ENCODE results near the gene ICAM5.

The ICAM5 gene

DNA sequence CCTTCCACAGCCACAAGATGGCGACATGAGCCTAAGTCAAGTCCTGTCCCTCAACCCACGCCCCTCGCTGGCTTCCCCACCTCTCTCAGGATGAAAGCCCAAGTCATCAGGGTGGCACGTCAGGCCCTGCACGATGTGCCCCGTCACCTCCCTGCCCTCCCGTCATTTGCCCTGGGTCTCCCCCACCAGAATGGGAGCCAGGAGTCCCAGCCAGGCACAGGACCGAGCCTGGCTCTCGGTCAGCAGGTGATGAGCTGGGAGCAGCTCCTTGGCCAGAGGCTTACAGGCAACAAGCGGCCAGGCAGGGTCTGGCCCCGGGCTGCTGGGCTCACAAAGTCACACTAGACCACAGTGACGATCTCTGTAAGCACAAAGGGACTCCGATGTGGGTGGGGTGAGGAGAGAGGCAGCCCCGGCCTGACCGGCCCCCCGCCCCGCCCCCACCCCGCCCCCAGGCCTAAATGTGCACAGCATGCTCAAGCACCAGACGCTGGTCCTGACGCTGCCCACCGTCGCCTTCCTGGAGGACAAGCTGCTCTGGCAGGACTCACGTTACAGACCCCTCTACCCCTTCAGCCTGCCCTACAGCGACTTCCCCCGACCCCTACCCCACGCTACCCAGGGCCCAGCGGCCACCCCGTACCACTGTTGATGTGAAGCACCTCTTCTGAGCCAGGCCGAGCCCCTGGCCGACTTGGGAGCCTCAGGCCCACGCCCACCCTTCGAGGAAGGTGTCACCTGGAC lies 30.4 kb upstream of the ICAM5 start:
- peak; percentile 66 for DNase-seq (ENCODE audit: low spot score)
- CTCF ChIA-PET, result interaction anchor here (0.5 to 5.0 kb wide), 32 partner anchors 9 to 907 kb away, joined by 3 to 36 read pairs (median 4); partner anchors contain the start of genes FDX2, ICAM1, ICAM4 and ICAM5
- TF ChIP-seq, protein P1, sequence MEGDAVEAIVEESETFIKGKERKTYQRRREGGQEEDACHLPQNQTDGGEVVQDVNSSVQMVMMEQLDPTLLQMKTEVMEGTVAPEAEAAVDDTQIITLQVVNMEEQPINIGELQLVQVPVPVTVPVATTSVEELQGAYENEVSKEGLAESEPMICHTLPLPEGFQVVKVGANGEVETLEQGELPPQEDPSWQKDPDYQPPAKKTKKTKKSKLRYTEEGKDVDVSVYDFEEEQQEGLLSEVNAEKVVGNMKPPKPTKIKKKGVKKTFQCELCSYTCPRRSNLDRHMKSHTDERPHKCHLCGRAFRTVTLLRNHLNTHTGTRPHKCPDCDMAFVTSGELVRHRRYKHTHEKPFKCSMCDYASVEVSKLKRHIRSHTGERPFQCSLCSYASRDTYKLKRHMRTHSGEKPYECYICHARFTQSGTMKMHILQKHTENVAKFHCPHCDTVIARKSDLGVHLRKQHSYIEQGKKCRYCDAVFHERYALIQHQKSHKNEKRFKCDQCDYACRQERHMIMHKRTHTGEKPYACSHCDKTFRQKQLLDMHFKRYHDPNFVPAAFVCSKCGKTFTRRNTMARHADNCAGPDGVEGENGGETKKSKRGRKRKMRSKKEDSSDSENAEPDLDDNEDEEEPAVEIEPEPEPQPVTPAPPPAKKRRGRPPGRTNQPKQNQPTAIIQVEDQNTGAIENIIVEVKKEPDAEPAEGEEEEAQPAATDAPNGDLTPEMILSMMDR (conservative IDR thresholded peaks at IDR 0.05; ENCODE audit: low read depth), result peak; percentile 79
- POLR2A ChIA-PET (ENCODE audit: low non-redundant PET), result interaction anchor here (0.6 kb wide), 2 partner anchors 135 to 141 kb away, joined by 3 to 8 read pairs; no protein-coding TSS in a partner anchor
- peak overlapping the region; percentile 44 for H3K27ac ChIP-seq

DNA sequence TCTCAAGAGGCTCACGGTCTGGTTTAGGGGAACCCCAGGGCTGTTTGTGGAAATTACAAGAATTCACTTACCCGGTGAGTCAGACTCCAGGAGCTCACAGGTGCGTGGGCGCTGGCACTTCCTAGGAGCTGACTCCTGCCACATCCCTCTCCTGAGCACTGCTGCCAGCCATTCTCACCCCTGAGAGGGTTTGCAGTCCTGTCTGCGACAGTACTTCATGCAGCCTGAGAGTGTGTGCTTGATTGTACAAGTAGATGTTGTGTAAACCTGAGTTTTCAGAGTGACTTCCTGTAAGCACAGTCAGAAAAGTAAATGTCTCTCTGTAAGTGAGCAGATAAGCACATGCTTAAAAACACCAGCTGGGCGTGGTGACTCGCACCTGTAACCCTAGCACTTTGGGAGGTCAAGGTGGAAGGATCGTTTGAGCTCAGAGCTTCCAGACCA lies 29.6 kb upstream of the ICAM5 start:
- peak overlapping the region; percentile 44 for H3K27ac ChIP-seq
- TF ChIP-seq, protein P1 (conservative IDR thresholded peaks at IDR 0.05; ENCODE audit: low read depth), result no peak
- CTCF ChIA-PET, result interaction anchor here (0.6 to 5.0 kb wide), 4 partner anchors 11 to 131 kb away, joined by 3 to 36 read pairs (median 29); partner anchors contain the start of gene ICAM1
- peak; percentile 76 for DNase-seq (ENCODE audit: low spot score)
- POLR2A ChIA-PET (ENCODE audit: low non-redundant PET), result interaction anchor here (0.5 to 0.7 kb wide), 2 partner anchors 73 to 120 kb away, joined by 3 to 10 read pairs; partner anchors contain the start of gene TYK2

DNA sequence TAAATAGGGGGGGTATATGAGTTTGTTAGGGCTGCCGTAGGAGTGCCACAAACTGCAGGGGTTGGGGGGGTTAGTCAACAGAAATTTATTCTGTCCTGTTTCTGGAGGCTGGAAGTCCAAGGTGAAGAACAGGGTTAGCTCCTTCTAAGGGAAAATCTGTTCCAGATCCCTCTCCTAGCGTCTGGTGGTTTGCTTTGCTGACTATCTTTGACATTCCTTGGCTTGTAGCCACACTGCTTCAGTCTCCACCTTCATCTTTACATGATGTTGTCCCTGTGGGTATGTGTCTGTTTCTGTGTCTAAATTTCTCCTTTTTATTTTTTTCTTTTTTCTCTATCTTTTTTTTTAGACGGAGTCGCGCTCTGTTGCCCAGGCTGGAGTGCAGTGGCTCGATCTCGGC lies 27.0 kb upstream of the ICAM5 start:
- TF ChIP-seq, protein P1 (conservative IDR thresholded peaks at IDR 0.05; ENCODE audit: low read depth), result no peak
- no peak for DNase-seq (ENCODE audit: low spot score)
- ChIA-PET CTCF (interaction anchor here (0.6 to 0.9 kb wide), 3 partner anchors 13 to 105 kb away, joined by 3 read pairs; no protein-coding TSS in a partner anchor), POLR2A (ENCODE audit: low non-redundant PET) (no interaction called here)
- no peak overlapping the region for H3K27ac ChIP-seq

DNA sequence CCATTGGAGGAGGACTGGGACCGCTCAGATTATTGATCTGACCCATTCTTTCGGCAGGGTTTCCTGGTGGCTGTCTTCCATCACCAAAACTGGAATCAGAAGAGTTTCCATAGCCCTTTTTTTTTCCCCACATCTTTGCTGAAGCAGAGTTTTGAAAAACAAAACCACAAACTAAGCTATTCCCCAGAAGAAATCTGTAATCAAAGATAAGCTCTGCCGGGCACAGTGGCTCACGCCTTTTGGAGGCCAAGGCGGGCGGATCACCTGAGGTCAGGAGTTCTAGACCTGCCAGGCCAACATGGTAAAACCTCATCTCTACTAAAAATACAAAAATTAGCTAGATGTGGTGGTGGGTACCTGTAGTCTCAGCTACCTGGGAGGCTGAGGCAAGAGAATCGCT lies 23.0 kb upstream of the ICAM5 start:
- no peak for DNase-seq (ENCODE audit: low spot score)
- ChIA-PET POLR2A (ENCODE audit: low non-redundant PET) (no interaction called here), CTCF (interaction anchor here (0.6 to 1.1 kb wide), 3 partner anchors 40 to 140 kb away, joined by 3 to 4 read pairs (median 4); no protein-coding TSS in a partner anchor)
- TF ChIP-seq, protein P1 (conservative IDR thresholded peaks at IDR 0.05; ENCODE audit: low read depth), result no peak
- no peak overlapping the region for H3K27ac ChIP-seq

DNA sequence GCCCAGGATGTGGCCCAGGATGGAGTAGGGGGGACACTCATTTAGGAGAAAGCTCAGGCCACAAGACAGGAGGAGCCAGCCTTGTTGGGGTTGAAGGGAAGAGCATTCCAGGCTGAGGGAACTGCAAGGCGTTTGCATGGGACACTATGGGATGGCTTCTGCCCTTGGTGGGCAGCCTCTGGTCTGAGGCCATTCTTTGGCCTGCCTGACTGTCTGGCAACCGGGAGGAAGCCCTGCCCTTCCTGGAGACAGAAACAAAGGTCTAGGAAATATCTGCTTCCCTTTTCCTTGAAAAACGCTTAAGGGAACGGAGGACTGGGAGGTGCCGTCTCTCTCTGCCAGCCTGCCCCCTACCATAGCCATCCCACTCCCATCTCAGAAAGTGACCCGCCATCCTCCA lies 21.7 kb upstream of the ICAM5 start:
- no peak overlapping the region for H3K27ac ChIP-seq
- TF ChIP-seq, protein P1 (conservative IDR thresholded peaks at IDR 0.05; ENCODE audit: low read depth), result no peak
- CTCF ChIA-PET, result interaction anchor here (0.6 to 0.8 kb wide), 6 partner anchors 21 to 123 kb away, joined by 3 to 4 read pairs (median 3); no protein-coding TSS in a partner anchor
- no peak for DNase-seq (ENCODE audit: low spot score)
- POLR2A ChIA-PET (ENCODE audit: low non-redundant PET), result no interaction called here

DNA sequence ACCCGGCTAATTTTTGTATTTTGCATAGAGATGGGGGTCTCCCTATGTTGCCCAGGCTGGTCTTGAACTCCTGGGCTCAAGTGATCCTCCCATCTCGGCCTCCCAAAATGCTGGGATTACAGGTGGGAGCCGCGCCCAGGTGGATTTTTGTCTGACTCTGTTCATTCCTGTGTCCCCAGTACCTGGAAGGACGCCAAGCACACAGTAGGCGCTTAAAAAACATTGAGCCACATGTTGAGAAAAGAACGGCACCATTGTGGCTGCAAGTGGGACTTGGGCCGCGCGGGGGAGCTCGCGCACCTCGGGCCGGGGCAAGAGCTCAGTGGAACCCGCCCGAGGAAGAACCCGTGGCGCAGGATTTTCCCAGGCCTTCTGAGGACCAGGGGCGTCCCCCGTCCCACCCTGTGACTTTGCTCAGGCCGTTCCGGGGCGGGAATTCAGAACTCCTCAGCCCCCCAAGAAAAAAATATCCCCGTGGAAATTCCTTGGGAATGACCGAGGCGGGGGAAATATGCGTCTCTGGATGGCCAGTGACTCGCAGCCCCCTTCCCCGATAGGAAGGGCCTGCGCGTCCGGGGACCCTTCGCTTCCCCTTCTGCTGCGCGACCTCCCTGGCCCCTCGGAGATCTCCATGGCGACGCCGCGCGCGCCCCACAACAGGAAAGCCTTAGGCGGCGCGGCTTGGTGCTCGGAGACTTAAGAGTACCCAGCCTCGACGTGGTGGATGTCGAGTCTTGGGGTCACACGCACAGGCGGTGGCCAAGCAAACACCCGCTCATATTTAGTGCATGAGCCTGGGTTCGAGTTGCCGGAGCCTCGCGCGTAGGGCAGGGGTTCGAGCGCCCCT lies 20.2 kb upstream of the ICAM5 start:
- DNase-seq (ENCODE audit: low spot score), result peak; percentile 69
- no peak overlapping the region for H3K27ac ChIP-seq
- TF ChIP-seq, protein P1 (conservative IDR thresholded peaks at IDR 0.05; ENCODE audit: low read depth), result peak; percentile 96
- ChIA-PET POLR2A (ENCODE audit: low non-redundant PET) (interaction anchor here (1.0 kb wide), 1 partner anchor 119 kb away, joined by 6 read pairs; no protein-coding TSS in a partner anchor), CTCF (interaction anchor here (0.6 to 3.0 kb wide), 17 partner anchors 8 to 251 kb away, joined by 3 to 33 read pairs (median 3); partner anchors contain the start of genes ICAM5 and RAVER1)

Data from RWPE1 (cell line).